ENCODE data around the gene LPAR2.
A peak's percentile ranks its signal among the peaks of the same experiment; 100 is the strongest.

Gene LPAR2

DNA sequence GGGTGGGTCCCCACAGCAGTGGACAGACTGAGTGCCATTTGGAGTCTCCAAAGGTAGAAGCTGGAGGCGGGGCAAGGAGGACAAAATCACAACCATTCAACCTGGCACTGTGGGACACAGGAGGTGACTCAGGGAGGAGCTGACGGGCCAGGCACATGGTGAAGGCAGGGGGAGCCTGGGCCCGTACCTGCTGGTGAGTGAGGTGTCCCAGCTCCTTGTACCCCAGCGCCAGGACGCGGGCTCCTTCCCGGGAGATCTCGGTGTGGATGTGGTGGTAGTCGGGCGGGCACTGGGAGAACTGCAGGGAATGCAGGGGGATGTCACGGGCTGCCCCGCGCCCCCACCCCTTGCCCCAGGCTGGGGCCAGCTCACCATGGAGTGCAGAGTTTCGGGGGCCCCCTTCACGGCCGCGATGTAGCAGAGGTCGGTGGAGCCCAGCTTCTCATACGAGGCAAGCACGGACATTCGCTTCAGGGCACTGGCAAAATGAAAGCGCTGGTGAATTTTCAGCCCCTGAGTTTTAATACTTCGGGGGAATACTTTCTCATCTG is 25.7 kb upstream of the LPAR2 start:
- no peak for DNase-seq (ENCODE audit: low spot score)

GRCh38 chr19:19652482-19653295 is 24.7 kb upstream of the LPAR2 start:
- DNase-seq (ENCODE audit: low spot score) = no peak

GRCh38 chr19:19651076-19651475 is 23.1 kb upstream of the LPAR2 start:
- no peak for DNase-seq (ENCODE audit: low spot score)

DNA sequence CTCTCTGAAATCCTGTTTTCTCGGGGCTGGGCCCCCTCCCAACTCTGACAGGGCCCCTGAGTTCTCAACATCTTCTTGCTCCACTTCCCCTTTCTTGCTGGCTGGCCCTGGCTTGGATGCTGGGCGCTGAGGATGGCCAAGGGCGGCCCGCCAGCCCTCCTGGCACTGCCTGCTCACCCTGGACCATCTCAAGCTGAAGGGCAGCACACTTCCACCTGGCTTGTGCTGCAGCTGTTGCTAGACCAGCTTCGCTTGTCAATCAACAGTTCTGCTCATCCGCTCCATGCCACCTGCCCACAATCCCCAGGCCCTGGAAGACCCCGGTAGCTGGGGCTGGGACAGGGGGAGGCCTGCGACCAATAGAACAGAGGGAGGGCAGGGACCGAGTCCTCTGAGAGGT is 22.3 kb upstream of the LPAR2 start:
- no peak for DNase-seq (ENCODE audit: low spot score)

- no peak for DNase-seq (ENCODE audit: low spot score)
Observed at GRCh38 chr19:19649580-19649995, 21.6 kb upstream of the LPAR2 start.

DNA sequence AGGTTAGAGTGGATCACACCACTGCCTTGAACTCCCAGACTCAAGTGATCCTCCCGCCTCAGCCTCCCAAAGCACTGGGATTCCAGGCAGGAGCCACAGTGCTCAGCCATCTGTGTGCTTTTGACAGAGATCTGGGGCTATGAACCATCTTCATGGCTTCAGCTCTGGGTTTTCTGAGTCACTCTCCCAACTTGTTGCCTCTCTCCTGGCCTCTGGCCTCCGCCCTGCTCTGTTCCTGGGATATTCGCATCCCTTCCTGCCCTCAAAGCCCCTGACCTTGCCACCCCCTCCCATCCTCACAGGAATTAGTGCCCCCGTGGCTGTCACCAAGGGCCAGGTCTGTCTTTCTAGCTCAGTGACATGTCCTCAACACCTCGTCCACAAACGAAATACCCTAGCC is 21.1 kb upstream of the LPAR2 start:
- DNase-seq (ENCODE audit: low spot score) = no peak

DNA sequence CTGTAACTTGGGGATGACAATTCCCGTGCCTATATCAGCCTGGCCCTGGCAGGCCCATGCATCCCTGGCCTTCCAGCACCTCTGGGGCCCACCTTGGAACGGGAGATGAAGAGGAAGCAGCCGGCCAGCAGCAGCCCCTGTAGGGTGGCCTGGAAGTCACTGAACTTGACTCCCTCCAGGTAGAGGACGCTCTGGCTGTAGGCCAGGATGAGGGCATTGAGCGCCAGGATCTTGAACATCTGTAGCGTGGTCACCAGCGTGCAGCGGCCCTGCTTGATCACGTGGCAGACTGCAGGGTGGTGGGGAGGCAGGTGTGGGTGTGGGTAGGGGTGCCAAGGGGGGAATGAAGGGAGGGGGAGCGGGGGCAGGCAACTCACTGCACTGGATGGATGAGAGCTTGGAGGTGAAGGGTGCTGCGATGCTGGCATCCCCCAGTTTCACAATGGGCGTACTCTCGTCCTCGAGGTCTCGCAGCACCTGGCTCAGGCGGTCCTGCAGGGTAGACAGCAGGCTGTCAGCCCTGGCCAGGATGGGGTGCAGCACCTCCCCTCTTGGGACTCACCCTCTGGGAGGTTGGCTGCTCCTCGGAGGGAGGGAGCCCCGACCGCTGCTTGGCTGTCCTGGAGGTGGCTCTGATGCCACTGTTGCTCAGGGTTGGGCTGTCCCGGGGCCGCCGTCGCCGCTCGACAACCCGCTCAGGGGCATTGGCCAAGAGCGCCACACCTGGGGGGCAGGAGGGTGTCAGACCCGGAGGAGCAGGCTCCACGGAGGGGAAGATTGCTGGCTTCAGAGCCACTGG is 19.2 kb upstream of the LPAR2 start:
- no peak for DNase-seq (ENCODE audit: low spot score)

- no peak for DNase-seq (ENCODE audit: low spot score)
Observed at GRCh38 chr19:19645233-19645870, 17.3 kb upstream of the LPAR2 start.

DNA sequence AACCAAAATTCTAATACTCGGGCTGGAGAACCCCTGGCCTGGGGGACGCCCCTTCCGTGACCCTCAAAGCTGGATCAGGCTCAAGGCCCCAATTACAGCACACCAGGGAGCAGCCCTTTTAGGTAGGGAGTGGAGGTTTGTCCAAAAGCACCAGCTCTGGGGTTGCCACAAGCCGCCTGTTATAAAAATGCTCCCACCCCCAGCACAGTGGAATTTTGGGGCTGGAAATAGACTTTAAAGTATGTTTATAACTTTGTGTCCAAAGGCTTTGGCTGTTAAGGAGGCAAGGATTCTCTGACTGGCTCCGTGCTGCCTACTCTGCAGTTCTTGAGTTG is 16.0 kb upstream of the LPAR2 start:
- no peak for DNase-seq (ENCODE audit: low spot score)

DNA sequence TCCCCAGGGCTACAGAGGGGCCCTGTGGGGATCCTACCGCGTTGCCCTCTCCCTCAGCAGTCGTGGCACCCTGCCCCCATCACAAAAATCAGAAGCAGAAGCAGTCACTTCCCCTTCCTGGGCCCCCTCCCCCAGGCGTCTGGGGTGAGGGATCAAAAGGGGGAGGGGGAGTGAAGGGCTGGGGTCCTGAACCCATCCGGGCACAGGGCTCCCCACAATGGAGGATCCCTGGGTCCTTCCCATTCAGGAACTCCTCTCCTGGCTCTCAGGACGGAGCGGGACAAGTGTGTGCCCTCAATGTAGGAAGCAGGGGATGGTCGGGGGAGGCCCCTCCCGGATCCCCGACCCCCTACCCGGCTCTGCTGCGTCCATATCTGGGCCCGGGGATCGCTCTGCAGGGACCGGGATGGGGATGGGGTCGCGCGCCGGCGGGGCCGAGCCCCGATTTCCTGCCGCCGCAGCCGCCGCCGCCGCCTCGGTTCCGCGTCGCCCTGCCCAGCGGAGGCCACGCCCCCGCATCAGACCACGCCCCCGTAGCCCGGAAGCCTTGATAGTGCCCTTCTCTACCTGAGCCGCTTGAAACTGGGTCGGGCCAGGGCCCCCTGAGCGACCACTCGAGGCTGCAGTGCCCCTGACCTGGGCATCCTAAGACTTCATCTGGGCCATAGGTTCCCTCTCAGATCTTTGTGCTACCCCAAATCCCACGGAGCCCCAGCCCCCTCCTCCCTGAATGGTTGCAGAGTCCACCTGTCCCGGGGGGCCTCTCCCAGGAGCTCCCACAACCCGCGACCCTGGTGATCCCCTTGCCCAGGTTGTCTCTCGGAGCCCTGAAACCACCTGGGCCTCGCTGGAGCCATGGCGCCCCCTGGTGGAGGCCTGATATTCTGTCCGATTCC is 15.4 kb upstream of the LPAR2 start, which contains the start of gene GMIP:
TSS of gene GMIP (minus strand) at position 500 of the 896 bp plus-strand sequence. CDS start at position 372, 128 bp downstream.
- DNase-seq (ENCODE audit: low spot score) = peak; percentile 72

DNA sequence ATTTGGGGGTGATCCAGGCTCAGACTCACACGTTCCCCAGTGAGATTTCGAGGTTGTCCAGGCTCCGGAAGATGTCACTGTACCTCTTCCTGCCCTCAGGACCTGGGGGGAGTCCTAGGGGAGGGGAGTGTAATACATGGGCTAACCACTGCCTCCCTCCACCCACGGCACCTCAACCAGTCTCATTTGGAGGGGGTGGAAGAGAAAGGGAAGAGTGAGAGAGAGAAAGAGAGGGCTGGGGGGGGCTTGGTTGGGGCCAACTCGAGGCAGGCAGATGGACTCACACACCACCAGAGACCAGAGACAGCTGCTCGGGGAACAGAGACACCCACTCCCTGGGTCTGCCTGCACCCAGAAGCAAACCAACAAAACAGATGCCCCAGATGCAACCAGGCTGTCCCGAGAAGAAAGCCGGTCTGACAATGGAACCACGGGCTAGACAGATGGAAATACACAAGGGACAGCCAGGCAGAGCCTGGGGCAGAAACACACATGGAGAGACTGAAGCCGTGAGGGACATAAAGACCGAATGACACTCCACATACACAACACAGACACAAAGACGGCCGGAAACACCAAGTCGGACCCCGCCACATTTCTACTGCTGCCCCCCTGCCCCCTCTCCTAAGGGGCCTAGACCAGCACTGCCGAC is 14.6 kb upstream of the LPAR2 start:
- DNase-seq (ENCODE audit: low spot score) = peak; percentile 51

DNA sequence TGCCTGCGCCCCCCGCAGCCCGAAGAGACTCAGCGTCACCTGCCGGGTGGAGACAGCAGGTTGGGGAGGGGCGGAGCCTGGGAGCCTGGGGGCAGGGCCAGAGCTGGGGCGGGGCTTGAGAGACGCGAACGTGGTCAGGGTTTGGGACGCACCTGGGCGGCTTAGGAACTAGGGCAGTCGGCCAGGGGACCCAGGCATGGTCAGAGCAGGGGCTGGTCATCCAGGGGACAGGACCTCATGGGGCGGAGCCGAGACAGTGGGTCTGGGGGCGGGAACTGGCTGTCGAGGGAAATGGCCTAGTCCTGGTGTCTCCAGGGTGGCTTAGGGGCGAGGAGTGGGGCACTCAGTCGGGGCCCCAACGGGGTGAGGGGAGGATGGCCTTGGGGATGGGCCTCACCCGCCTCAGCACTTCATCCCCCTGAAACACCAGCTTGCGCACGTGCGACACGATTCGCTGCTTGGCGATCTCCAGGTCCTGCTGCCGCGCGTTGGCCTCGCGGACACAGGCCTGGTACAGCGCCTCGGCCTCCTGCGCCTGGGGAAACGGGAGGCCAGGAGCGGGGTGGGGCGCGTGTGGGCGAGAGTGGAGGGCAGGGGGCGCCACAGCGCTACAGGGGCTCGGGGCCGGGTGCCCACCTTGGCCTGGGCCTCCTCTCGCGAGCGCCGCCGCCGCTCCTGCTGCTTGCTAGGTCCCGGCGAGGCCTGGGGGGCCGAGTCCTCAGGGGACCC is 9.7 kb upstream of the LPAR2 start:
- DNase-seq (ENCODE audit: low spot score) = no peak

GRCh38 chr19:19637186-19637522 is 9.1 kb upstream of the LPAR2 start:
- DNase-seq (ENCODE audit: low spot score) = no peak

- DNase-seq (ENCODE audit: low spot score) = no peak
Observed at GRCh38 chr19:19636573-19637185, 8.7 kb upstream of the LPAR2 start.

DNA sequence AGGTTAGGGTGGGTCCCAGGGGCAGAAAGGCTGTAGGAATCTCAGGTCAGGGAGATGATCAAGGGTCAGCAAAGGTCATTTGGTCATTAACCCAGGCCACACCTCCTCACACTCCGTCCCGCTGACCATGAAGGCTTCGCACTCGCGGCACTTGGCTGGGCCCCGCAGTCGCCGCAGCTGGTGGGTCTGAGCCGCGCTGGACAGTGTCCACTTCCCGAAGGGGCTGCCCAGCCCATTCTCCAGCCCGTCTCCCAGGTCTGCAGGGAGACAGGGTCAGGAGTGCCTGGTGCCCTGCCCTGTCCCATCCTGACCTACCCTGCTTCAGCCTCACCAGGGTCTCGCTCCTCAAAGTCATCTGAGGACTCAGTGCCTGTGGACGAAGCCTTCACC is 7.3 kb upstream of the LPAR2 start:
- DNase-seq (ENCODE audit: low spot score) = no peak

GRCh38 chr19:19634516-19635312 is 6.7 kb upstream of the LPAR2 start:
- no peak for DNase-seq (ENCODE audit: low spot score)

DNA sequence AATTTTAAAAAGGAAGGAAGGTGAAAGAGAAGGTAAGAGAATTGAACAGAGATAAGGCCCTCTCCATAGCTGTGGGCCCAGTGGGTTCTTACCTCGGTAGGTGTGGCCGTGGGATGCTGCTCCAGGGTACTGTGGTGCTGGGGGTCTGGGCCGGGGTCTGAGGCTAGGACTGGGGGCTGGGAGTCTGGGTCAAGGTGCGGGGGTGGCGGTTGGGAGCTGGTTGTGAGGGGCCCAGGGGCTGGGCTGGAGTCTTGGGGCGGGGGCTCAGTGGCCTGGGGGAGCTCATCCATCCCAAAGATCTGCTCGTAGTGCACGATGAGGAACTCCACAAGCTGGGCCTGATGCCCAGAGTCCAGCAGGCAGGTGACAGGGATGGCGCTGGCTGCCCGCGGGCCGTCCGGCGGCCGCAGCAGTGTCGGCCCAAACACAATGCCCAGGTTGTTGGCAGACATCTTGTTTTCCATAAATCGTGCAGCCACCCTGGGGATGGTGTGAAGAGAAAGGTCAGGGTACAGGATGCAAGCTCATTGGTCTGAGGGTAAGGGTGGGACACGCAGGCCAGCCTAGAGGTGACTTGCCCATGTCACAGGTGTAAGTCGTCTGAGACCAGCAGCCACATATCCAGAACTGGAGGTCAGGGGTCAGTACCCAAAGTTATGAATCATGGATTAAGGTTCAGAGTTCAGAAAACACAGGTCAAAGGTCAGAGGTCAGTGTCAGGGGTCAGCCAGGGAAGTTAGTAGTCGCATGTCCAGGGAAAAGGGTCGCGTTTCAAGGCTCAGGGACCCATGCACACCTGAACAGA is 5.9 kb upstream of the LPAR2 start:
- no peak for DNase-seq (ENCODE audit: low spot score)

DNA sequence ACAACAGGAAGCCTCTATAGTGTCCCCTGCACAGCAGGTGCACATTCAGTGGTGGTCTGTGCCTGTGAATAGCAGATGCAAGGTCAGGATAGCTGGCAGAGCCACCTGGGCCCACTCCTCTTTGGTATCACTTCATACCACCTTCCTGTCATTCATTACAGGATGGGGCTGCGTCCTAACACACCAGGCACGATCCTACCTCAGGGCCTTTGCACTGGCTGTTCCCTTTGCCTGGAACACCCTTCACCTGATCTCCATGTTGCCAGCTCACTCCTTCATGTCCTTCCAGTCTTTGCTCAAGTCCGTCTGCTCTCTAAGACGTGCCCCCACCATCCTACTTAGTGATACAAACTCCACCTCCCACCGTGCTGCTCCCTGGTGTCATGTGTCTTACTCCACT is 4.6 kb upstream of the LPAR2 start:
- no peak for DNase-seq (ENCODE audit: low spot score)

Measured in RKO (cell line).